NT2/D1 (cell line): ENCODE measurements around the gene COPS7B.

Experiments
- SUZ12 ChIP-seq: IDR thresholded peaks from 2 replicates; pipeline ENCODE4 v1.6.1; 2011; ENCODE audit not compliant: insufficient read length, insufficient read depth; ENCODE audit errors: extremely low read depth
- YY1 ChIP-seq: IDR thresholded peaks from 2 replicates; pipeline ENCODE4 v1.6.1; 2011; ENCODE audit not compliant: insufficient read length, insufficient read depth
- ZNF274 ChIP-seq: IDR thresholded peaks from 2 replicates; pipeline ENCODE4 v1.6.1; 2011; ENCODE audit warnings: mild to moderate bottlenecking, low read depth, low read length

DNA sequence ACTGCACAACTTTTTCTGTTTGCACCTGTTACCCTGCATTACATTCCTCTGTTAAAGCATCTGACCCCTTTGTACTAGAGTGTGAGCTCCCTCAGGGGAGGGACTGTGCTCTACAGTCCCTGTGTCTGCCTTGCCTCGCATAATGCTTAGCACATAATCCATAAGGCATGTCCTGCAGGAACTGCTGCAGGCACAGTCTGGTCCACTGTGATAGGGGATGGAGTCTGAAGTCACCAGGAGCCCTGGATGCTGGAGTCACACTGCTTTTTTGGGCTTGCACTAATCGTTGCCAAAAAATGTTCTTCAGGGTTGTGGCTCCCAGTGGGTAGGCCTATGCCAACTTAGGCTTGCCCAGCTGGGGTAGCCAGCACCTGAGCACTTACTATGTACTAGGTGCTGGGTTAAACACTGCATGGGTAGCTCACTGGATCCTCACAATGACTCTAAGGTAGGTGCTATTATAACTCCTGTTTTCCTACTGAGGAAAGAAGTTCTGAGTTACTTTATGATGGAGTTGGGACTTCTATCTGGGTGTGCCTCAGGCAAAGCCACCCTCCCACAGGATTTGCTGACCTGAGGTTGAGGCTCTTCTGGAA lies 33.3 kb downstream of the COPS7B start:
- TF ChIP-seq ZNF274 (no peak), YY1 (no peak), SUZ12 (no peak)
